Activated CD4-positive, alpha-beta T cell treated with anti-CD3 and anti-CD28 coated beads, Interleukin-2, amount 10 ng/mL, durations not matched to agents 24 days and 14 days (primary cell): ENCODE data around the gene AIRE. TPM values are rescaled to one million over a fixed set of nuclear protein-coding genes. Genes with fewer than 3 reads are reported as not detected.
"Not testable (repeated sequence)": the region's sequence is repeated elsewhere in the genome, so short reads cannot be mapped to it uniquely, and the experiment has no call there.

ENCODE experiments used
- DNase-seq: peaks from one replicate; pipeline ENCODE4 v3.0.0; 2022
- H3K27ac Mint-ChIP-seq: one replicate; pipeline ENCODE4 v1.8.0; 2022; ENCODE audit warnings: mild to moderate bottlenecking, mixed read lengths
- H3K27me3 Mint-ChIP-seq: one replicate; pipeline ENCODE4 v1.8.0; 2022; ENCODE audit warnings: mixed read lengths
- H3K36me3 Mint-ChIP-seq: one replicate; pipeline ENCODE4 v1.8.0; 2022; ENCODE audit warnings: low read depth, mild to moderate bottlenecking, mixed read lengths
- H3K4me1 Mint-ChIP-seq: one replicate; pipeline ENCODE4 v1.8.0; 2021; ENCODE audit warnings: mixed read lengths
- H3K4me3 Mint-ChIP-seq: one replicate; pipeline ENCODE4 v1.8.0; 2022; ENCODE audit warnings: mild to moderate bottlenecking, moderate library complexity, mixed read lengths
- H3K9me3 Mint-ChIP-seq: one replicate; pipeline ENCODE4 v1.8.0; 2021; ENCODE audit warnings: mixed read lengths
- intact Hi-C: fragments of 100-400 bp; cut with micrococcal nuclease; formaldehyde crosslinking; loops from one replicate; pipeline ENCODE4 v1.15.1; 2023
- total RNA-seq: library from RNA; stranded (reverse); gene quantifications from 2 replicates; pipeline ENCODE4 v1.2.3, GENCODE V29; 2022

AIRE gene
- total RNA-seq, 1 donor from 2014 or later = not detected

GRCh38 chr21:44279354-44280260 is 6.1 kb upstream of the AIRE start:
- no peaks in the 10 kb centered on the region for H3K36me3 Mint-ChIP-seq
- no peak overlapping the region for H3K27ac Mint-ChIP-seq
- H3K4me1 Mint-ChIP-seq = no peaks in the 10 kb centered on the region
- no peak overlapping the region for H3K4me3 Mint-ChIP-seq
- H3K27me3 Mint-ChIP-seq = peaks cover 13% of the 10 kb centered on the region
- no peaks in the 10 kb centered on the region for H3K9me3 Mint-ChIP-seq
- intact Hi-C loops = no loop called here
- no peak for DNase-seq

GRCh38 chr21:44281801-44282200 is 3.9 kb upstream of the AIRE start:
- intact Hi-C loops = no loop called here
- Mint-ChIP-seq H3K4me3 (no peak overlapping the region), H3K36me3 (no peaks in the 10 kb centered on the region), H3K4me1 (no peaks in the 10 kb centered on the region), H3K27me3 (peaks cover 6% of the 10 kb centered on the region), H3K9me3 (no peaks in the 10 kb centered on the region), H3K27ac (no peak overlapping the region)
- no peak for DNase-seq

GRCh38 chr21:44282370-44282769 is 3.3 kb upstream of the AIRE start:
- no peak overlapping the region for H3K27ac Mint-ChIP-seq
- H3K36me3 Mint-ChIP-seq = no peaks in the 10 kb centered on the region
- no peak overlapping the region for H3K4me3 Mint-ChIP-seq
- H3K27me3 Mint-ChIP-seq = peaks cover 3% of the 10 kb centered on the region
- H3K4me1 Mint-ChIP-seq = no peaks in the 10 kb centered on the region
- intact Hi-C loops = no loop called here
- no peak for DNase-seq
- no peaks in the 10 kb centered on the region for H3K9me3 Mint-ChIP-seq

GRCh38 chr21:44283211-44283785 is 2.4 kb upstream of the AIRE start:
- H3K36me3 Mint-ChIP-seq, intact Hi-C loops, H3K27ac Mint-ChIP-seq, DNase-seq, H3K4me3 Mint-ChIP-seq, H3K9me3 Mint-ChIP-seq, H3K27me3 Mint-ChIP-seq, H3K4me1 Mint-ChIP-seq: not testable (repeated sequence)

GRCh38 chr21:44283948-44284347 is 1.7 kb upstream of the AIRE start:
- Mint-ChIP-seq H3K4me3 (no peak overlapping the region), H3K27me3 (no peaks in the 10 kb centered on the region), H3K4me1 (no peaks in the 10 kb centered on the region), H3K36me3 (no peaks in the 10 kb centered on the region), H3K9me3 (no peaks in the 10 kb centered on the region), H3K27ac (no peak overlapping the region)
- intact Hi-C loops = no loop called here
- no peak for DNase-seq

GRCh38 chr21:44286086-44286715 is 525 bp downstream of the AIRE start:
- Mint-ChIP-seq H3K36me3 (no peaks in the 10 kb centered on the region), H3K9me3 (no peaks in the 10 kb centered on the region), H3K4me1 (no peaks in the 10 kb centered on the region), H3K27me3 (no peaks in the 10 kb centered on the region), H3K4me3 (no peak overlapping the region), H3K27ac (no peak overlapping the region)
- no peak for DNase-seq
- intact Hi-C loops = no loop called here

- no peak for DNase-seq
- Mint-ChIP-seq H3K4me3 (no peak overlapping the region), H3K4me1 (no peaks in the 10 kb centered on the region), H3K9me3 (no peaks in the 10 kb centered on the region), H3K36me3 (no peaks in the 10 kb centered on the region), H3K27me3 (no peaks in the 10 kb centered on the region), H3K27ac (no peak overlapping the region)
- intact Hi-C loops = no loop called here
These were observed 1.3 kb downstream of the AIRE start for GRCh38 chr21:44286716-44287632.

- no peak overlapping the region for H3K27ac Mint-ChIP-seq
- H3K4me1 Mint-ChIP-seq = peaks cover 2% of the 10 kb centered on the region
- no peaks in the 10 kb centered on the region for H3K36me3 Mint-ChIP-seq
- no peaks in the 10 kb centered on the region for H3K27me3 Mint-ChIP-seq
- intact Hi-C loops = no loop called here
- no peak for DNase-seq
- H3K4me3 Mint-ChIP-seq = no peak overlapping the region
- H3K9me3 Mint-ChIP-seq = no peaks in the 10 kb centered on the region
These were observed 2.8 kb downstream of the AIRE start for GRCh38 chr21:44288251-44289110.

GRCh38 chr21:44289381-44290010 is 3.8 kb downstream of the AIRE start:
- Mint-ChIP-seq H3K27ac (no peak overlapping the region), H3K36me3 (no peaks in the 10 kb centered on the region), H3K4me3 (no peak overlapping the region), H3K27me3 (no peaks in the 10 kb centered on the region), H3K9me3 (no peaks in the 10 kb centered on the region), H3K4me1 (peaks cover 3% of the 10 kb centered on the region)
- DNase-seq = no peak
- intact Hi-C loops = no loop called here

GRCh38 chr21:44290327-44291077 is 4.8 kb downstream of the AIRE start:
- no peak overlapping the region for H3K4me3 Mint-ChIP-seq
- no peak for DNase-seq
- no peak overlapping the region for H3K27ac Mint-ChIP-seq
- no peaks in the 10 kb centered on the region for H3K27me3 Mint-ChIP-seq
- H3K9me3 Mint-ChIP-seq = no peaks in the 10 kb centered on the region
- no peaks in the 10 kb centered on the region for H3K36me3 Mint-ChIP-seq
- peaks cover 7% of the 10 kb centered on the region for H3K4me1 Mint-ChIP-seq
- intact Hi-C loops = no loop called here

- Mint-ChIP-seq H3K27me3 (no peaks in the 10 kb centered on the region), H3K4me3 (no peak overlapping the region), H3K27ac (no peak overlapping the region), H3K36me3 (no peaks in the 10 kb centered on the region), H3K9me3 (no peaks in the 10 kb centered on the region), H3K4me1 (peaks cover 7% of the 10 kb centered on the region)
- intact Hi-C loops = no loop called here
- DNase-seq = no peak
These were observed 5.6 kb downstream of the AIRE start for GRCh38 chr21:44291078-44291935.
